Measurements from ENCODE around the gene GALK1. TPM values are rescaled to one million over a fixed set of nuclear protein-coding genes. Genes with fewer than 3 reads are reported as not detected.

GALK1 gene
- total and polyA plus RNA-seq, 2 of the 13 experiments (the other 11 are each of a cell fraction or from before 2014, with no cell fraction given): 59.9 to 93.6 TPM

GRCh38 chr17:75809631-75810111 lies 44.7 kb upstream of the GALK1 start:
- ChIA-PET CTCF (ENCODE audit: low intra/inter-chr PET ratio, low total read pairs) (no interaction called here), POLR2A (no interaction called here)
- in situ Hi-C loops (cut with HindIII; ENCODE audit: extremely low pct_ligation_motif_present, low pct_unique_long_range_greater_than_20kb): no loop called here

More at GRCh38 chr17:75809631-75810111, 44.7 kb upstream of the GALK1 start:
- ATAC-seq (no peak), DNase-seq (ENCODE audit: low spot score) (no peak), FAIRE-seq (no peak)
- Histone ChIP-seq H3K4me2 (ENCODE audit: low read depth, low read length) (no peak overlapping the region), H3K27ac (ENCODE audit: extremely low read length, insufficient read depth, low read length) (no peak overlapping the region), H3K9ac (ENCODE audit: insufficient read depth, low read depth, low read length) (no peak overlapping the region), H3K27me3 (ENCODE audit: control insufficient read depth in 1 of 2, insufficient read depth in 2 of 2, low read length in 2 of 2) (no peaks in the 10 kb centered on the region), H3K36me3 (replicated peaks in 1 of 2; ENCODE audit: control insufficient read depth in 1 of 2, insufficient read depth in 2 of 2, low read length in 2 of 2) (peaks cover 44 to 59% of the 10 kb centered on the region in 2 experiments), H3K9me3 (ENCODE audit: low read length) (no peaks in the 10 kb centered on the region), H4K20me1 (ENCODE audit: insufficient read depth, low read length) (no peaks in the 10 kb centered on the region), H2AFZ (ENCODE audit: low read length) (no peak overlapping the region), H3K4me1 (ENCODE audit: insufficient read depth, low read length) (no peaks in the 10 kb centered on the region), H3K79me2 (ENCODE audit: insufficient read depth, low read length) (peaks cover 7% of the 10 kb centered on the region), H3K4me3 (replicated peaks in 1 of 3; ENCODE audit: insufficient read depth in 1 of 3, low read depth in 2 of 3, low read length in 3 of 3) (no peak overlapping the region)
- no TSS peak for BruUV-seq (replicated peaks)
- no peak for TF ChIP-seq ZNF546 (CRISPR knock-in tag; conservative IDR thresholded peaks at IDR 0.05)
- peak; percentile 16 for TF ChIP-seq ZNF687 (CRISPR knock-in tag; IDR thresholded peaks at IDR 0.05)
- TF ChIP-seq MEIS2 (CRISPR knock-in tag; IDR thresholded peaks at IDR 0.05): no peak
- no peak for TF ChIP-seq BCLAF1 (IDR thresholded peaks at IDR 0.05)
- TF ChIP-seq EEA1 (CRISPR knock-in tag; IDR thresholded peaks at IDR 0.05; ENCODE audit: borderline replicate concordance): no peak
- no peak for TF ChIP-seq SMYD3 (CRISPR knock-in tag; IDR thresholded peaks at IDR 0.05)
- no peak for TF ChIP-seq KLF6 (CRISPR knock-in tag; IDR thresholded peaks at IDR 0.05)
- TF ChIP-seq AGO2 (optimal IDR thresholded peaks at IDR 0.05; ENCODE audit: low read depth, low read length): peak; percentile 58
- TF ChIP-seq ZNF556 (CRISPR knock-in tag; IDR thresholded peaks at IDR 0.05; ENCODE audit: borderline replicate concordance): no peak
- no peak for TF ChIP-seq GZF1 (CRISPR knock-in tag; IDR thresholded peaks at IDR 0.05)
- no peak for TF ChIP-seq BRD4 (CRISPR knock-in tag; IDR thresholded peaks at IDR 0.05)
- TF ChIP-seq ZNF414 (CRISPR knock-in tag; IDR thresholded peaks at IDR 0.05): no peak
- no peak for TF ChIP-seq ATF3 (CRISPR knock-in tag; IDR thresholded peaks at IDR 0.05)
- intact Hi-C loops (cut with micrococcal nuclease; ENCODE audit: unreplicated experiment): no loop called here
- WGBS (ENCODE audit: low lambda C conversion rate): 96% methylated on average over 24 of the region's 24 CpGs

Data from HepG2 (cell line).